Brain microvascular endothelial cell (primary cell): ENCODE data around the gene MLLT6.

ENCODE experiments used
- DNase-seq: peaks from one replicate; pipeline ENCODE4 v3.0.0-alpha.2; 2020
- H3K27ac ChIP-seq: fragments of 250-450 bp; sonication (Bioruptor Pico); 2 replicates; pipeline ENCODE4 v1.5.1; 2020; ENCODE audit warnings: mild to moderate bottlenecking, moderate library complexity
- H3K27me3 ChIP-seq: fragments of 250-450 bp; sonication (Bioruptor Pico); replicated peaks from 2 replicates; pipeline ENCODE4 v1.5.1; 2020; ENCODE audit warnings: mild to moderate bottlenecking
- H3K36me3 ChIP-seq: fragments of 250-450 bp; sonication (Bioruptor Pico); replicated peaks from 2 replicates; pipeline ENCODE4 v1.5.1; 2020; ENCODE audit warnings: mild to moderate bottlenecking
- H3K4me3 ChIP-seq: 2 replicates; pipeline ENCODE4 v1.5.1; 2011; ENCODE audit warnings: low read depth, mild to moderate bottlenecking, control low read depth, low read length, moderate library complexity
- in situ Hi-C: cut with HindIII; loops from 2 replicates; pipeline ENCODE4 v1.10.0; 2017; ENCODE audit warnings: low sequenced_read_pairs, low pct_ligation_motif_present
- TF ChIP-seq, protein P1 (sequence below): IDR thresholded peaks from 2 replicates; pipeline ENCODE4 v1.5.1; 2011; ENCODE audit warnings: low read depth, mild to moderate bottlenecking, moderate library complexity, low read length, control low read depth, inconsistent platforms; ENCODE audit errors: missing control alignments

The MLLT6 gene

DNA sequence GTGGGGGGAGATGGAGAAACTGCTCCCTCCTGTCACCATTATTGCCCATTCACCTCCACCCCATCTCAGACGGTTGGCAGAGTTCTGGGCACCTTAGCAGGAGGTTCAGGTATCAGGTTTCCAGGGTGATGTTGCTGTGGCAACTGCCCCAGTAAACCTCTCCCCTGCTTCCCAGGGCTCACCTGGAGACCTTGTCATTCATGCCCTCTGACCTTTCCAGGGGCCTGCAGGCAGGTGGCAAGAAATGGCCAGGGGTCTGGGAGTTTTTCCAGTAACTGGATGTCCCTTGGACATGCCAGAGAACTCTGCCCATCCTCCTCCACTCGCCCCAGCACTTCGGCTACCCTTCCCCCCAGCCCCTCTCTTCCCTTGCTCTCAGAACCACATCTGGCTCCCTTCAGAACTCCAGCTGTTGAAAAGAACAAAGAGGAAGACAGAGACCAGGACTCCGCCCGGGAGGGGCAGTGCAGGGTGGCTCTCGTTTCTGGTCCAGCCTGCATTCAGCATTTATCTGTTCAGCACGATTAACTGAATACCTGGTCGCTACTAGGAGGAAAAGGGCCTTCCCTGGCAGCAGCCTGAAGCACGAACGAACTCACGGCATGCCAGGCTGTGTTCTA, 8.5 kb downstream of the MLLT6 start:
- Histone ChIP-seq H3K4me3 (no peak overlapping the region), H3K27ac (no peak overlapping the region), H3K27me3 (no peaks in the 10 kb centered on the region), H3K36me3 (peaks cover 31% of the 10 kb centered on the region)
- TF ChIP-seq, protein P1, sequence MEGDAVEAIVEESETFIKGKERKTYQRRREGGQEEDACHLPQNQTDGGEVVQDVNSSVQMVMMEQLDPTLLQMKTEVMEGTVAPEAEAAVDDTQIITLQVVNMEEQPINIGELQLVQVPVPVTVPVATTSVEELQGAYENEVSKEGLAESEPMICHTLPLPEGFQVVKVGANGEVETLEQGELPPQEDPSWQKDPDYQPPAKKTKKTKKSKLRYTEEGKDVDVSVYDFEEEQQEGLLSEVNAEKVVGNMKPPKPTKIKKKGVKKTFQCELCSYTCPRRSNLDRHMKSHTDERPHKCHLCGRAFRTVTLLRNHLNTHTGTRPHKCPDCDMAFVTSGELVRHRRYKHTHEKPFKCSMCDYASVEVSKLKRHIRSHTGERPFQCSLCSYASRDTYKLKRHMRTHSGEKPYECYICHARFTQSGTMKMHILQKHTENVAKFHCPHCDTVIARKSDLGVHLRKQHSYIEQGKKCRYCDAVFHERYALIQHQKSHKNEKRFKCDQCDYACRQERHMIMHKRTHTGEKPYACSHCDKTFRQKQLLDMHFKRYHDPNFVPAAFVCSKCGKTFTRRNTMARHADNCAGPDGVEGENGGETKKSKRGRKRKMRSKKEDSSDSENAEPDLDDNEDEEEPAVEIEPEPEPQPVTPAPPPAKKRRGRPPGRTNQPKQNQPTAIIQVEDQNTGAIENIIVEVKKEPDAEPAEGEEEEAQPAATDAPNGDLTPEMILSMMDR, result no peak
- no peak for DNase-seq
- in situ Hi-C loops, result no loop called here

DNA sequence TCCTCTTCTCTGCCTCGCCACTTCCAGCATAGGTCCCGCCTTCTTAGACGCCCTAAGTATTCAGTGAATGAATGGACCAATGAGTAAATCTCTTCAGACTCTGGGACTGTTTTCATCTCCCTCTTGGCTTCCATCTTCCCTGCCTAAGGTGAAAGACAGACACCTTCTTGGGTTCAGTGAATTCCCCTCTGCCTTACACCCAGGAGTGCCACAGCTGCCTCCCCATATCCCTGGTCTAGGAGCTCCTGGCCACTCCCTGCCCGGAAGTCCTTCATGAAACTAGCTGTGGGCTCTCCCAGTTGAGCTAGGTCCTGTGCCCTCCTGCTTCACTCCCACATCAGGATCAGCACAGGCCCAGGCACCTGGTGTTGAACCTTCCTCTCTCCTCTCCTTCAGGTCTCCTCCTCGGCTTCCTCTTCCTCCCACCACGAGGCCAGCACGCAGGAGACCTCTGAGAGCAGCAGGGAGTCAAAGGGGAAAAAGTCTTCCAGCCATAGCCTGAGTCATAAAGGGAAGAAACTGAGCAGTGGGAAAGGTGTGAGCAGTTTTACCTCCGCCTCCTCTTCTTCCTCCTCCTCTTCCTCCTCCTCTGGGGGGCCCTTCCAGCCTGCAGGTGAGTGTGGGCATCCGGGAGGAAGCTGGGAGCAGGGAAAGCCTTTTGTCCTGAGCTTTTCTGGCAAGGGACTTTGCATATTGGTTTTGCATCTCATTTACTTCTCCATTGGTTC, 10.3 kb downstream of the MLLT6 start:
- H3K4me3 ChIP-seq, result no peak overlapping the region
- H3K27ac ChIP-seq, result no peak overlapping the region
- H3K27me3 ChIP-seq, result no peaks in the 10 kb centered on the region
- peaks cover 31% of the 10 kb centered on the region for H3K36me3 ChIP-seq
- in situ Hi-C loops, result no loop called here
- TF ChIP-seq, protein P1, result no peak
- DNase-seq, result no peak

DNA sequence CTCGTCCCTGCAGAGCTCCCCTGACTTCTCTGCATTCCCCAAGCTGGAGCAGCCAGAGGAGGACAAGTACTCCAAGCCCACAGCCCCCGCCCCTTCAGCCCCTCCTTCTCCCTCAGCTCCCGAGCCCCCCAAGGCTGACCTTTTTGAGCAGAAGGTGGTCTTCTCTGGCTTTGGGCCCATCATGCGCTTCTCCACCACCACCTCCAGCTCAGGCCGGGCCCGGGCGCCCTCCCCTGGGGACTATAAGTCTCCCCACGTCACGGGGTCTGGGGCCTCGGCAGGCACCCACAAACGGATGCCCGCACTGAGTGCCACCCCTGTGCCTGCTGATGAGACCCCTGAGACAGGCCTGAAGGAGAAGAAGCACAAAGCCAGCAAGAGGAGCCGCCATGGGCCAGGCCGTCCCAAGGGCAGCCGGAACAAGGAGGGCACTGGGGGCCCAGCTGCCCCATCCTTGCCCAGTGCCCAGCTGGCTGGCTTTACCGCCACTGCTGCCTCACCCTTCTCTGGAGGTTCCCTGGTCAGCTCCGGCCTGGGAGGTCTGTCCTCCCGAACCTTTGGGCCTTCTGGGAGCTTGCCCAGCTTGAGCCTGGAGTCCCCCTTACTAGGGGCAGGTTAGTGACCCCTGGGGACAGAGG, 11.4 kb downstream of the MLLT6 start:
- TF ChIP-seq, protein P1, result no peak
- in situ Hi-C loops, result no loop called here
- Histone ChIP-seq H3K36me3 (peaks cover 30% of the 10 kb centered on the region), H3K27ac (no peak overlapping the region), H3K27me3 (no peaks in the 10 kb centered on the region), H3K4me3 (no peak overlapping the region)
- DNase-seq, result no peak

DNA sequence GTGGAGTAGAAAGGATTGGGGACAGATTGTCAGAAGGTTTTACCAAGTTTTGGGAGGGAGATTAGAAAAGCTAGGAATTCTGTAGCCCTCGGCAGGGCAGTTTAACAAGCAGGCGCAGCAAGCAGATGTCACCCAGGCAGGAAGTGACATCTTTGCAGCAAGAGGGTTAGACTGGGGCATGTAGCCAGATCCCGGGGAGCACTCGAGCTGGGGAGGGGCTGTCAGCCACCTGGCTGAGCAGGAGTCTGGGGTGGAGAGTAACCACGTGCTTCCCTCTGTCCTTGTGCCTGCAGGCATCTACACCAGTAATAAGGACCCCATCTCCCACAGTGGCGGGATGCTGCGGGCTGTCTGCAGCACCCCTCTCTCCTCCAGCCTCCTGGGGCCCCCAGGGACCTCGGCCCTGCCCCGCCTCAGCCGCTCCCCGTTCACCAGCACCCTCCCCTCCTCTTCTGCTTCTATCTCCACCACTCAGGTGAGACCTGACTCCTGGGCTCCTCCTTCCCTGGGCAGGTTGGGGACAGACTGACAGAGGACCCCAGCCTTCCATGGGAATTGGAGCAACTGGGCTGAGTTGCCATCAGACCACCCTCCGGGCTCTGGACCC, 12.2 kb downstream of the MLLT6 start:
- H3K36me3 ChIP-seq, result peaks cover 22% of the 10 kb centered on the region
- DNase-seq, result no peak
- no peaks in the 10 kb centered on the region for H3K27me3 ChIP-seq
- no peak overlapping the region for H3K4me3 ChIP-seq
- in situ Hi-C loops, result no loop called here
- no peak overlapping the region for H3K27ac ChIP-seq
- TF ChIP-seq, protein P1, result no peak

DNA sequence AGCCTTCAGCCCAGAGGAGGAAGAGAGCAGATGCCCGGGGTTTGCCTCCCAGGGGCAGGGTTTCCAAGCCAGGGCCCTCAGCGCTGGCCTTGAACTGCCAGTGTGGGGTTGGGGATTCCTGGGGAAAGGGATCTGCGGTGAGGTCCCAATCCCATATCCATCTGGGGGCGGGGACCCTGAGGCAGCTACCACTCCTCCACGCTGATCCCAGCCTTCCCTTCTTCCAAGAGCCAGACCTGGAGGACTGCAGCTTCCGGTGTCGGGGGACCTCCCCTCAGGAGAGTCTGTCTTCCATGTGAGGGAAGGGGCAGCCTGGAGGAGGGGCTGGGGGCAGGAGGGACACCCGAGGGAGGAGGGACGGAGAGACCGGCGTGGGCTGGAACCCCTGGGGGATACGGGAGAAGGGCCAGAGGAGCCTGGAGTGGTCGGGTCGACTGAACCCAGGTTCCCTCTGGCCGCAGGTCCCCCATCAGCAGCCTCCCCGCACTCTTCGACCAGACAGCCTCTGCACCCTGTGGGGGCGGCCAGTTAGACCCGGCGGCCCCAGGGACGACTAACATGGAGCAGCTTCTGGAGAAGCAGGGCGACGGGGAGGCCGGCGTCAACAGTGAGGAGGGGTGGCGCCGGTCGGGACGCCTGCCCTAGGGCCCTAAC, 14.3 kb downstream of the MLLT6 start:
- no peaks in the 10 kb centered on the region for H3K27me3 ChIP-seq
- TF ChIP-seq, protein P1, result no peak
- no peak overlapping the region for H3K4me3 ChIP-seq
- H3K36me3 ChIP-seq, result peaks cover 12% of the 10 kb centered on the region
- H3K27ac ChIP-seq, result no peak overlapping the region
- DNase-seq, result no peak
- in situ Hi-C loops, result no loop called here
